Islet precursor cell (in vitro differentiated cells): ENCODE data around the gene TENM4.

Source experiments
- DNase-seq: peaks from one replicate; pipeline ENCODE4 v3.0.0-alpha.2; 2018

Gene TENM4

DNA sequence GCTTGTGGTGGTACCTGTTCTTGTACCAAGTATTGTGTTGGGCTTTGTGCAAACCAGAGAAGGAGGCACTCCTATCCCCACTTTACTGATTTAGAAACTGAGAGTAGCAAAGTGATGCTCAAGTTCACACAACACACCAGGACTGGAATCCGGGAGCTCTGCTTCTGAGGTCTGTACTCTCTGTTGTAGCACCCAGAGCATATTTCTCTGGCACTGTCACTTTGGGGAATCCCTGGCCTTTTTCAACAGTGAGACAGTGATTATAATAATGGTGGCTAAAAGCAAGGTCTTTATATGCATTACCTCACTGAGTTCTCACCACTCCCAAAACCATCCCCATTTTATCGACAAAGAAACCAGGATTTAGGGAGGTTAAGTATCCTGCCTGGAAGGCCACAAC lies 362.4 kb downstream of the TENM4 start:
- no peak for DNase-seq

DNA sequence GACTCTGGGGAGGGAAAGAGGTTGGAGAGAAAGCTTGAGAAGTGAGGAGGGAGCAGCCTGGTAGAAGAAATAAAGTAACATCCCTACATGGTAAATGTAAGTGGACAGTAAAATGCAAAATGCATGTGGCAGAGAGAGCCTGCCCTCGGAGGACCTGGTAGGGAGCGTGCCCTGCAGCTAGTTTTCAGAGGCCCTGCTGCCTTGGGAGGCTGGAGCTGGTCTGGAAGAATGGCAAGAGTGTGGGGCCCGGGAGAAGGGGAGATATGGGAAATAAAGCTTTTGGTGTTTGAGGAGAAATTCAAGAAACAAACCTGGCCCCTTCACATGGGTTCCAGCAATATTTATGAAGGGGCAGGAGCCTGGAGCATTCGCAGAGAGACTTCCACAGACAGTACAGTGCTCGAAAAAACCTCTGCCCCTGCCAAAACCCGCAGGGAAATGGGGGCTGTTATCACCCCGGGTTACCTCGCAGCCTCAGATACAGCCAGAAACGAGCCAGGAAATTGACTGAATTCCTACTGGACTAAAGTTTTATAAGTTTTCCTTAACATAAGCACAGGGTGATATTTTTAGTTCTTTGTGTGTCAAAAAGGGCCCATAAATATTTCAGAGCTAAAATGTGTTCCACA lies 363.0 kb downstream of the TENM4 start:
- DNase-seq = no peak

- DNase-seq = no peak
Observed at GRCh38 chr11:79076526-79077115, 364.2 kb downstream of the TENM4 start.

DNA sequence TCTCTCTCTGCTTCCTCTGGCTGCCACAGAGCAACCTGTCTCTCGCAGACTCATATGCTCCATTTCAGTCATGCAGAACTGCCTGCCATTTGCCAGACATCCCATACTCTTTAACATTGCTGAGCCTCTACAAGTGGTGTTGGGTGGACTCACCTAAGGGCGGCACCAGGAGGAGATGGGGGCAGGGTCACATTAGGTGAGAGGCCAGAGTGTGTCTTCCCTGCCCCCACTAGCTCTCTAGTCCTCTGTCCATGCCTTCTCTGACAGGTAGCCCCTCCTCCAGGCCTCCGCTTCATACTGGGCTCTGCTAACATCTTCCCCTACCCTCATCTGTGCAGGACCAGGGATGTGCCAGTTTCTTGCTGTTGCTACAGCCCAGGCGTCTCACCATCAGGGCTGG lies 366.3 kb downstream of the TENM4 start:
- peak; percentile 54 for DNase-seq

GRCh38 chr11:79071190-79071589 lies 369.6 kb downstream of the TENM4 start:
- no peak for DNase-seq

DNA sequence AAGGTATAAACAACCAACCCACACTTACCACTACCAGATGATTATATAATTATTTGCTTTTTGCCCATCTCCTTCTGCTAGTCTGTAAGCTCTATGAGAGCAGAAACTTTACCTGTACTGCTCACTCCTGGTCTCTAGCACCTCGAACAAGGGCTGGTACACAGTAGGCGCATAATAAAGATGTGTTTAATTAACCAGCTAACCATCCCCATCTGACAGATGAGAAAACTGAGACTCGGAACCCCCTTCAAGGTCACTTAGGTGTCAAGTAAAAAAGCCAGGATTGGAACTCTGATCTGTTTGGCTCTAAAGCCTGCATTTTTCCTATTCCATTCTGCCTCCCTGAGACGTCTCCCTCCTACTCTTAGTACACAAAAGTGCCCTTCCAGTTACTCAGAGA lies 370.3 kb downstream of the TENM4 start:
- no peak for DNase-seq

- peak; percentile 42 for DNase-seq
Observed at GRCh38 chr11:79069504-79069903, 371.3 kb downstream of the TENM4 start.

DNA sequence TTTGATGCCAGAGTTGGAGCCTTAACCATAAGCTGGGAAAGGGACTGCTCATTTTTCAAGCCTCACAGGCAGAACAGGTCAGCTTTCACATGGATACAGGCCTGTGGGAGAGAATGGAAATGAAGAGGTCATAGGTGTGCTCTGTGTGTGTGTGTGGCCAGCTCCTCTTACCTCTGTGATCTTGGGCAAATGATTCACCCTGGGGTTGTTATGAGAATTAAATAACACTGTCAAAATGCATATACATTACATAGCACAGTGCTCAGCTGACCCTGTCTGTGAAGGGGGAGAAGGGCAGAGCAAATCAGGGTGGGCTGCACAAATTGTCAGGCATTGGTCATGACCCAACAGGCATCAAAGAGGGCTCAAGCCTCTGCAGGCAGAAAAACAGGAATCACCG lies 372.5 kb downstream of the TENM4 start:
- no peak for DNase-seq

DNA sequence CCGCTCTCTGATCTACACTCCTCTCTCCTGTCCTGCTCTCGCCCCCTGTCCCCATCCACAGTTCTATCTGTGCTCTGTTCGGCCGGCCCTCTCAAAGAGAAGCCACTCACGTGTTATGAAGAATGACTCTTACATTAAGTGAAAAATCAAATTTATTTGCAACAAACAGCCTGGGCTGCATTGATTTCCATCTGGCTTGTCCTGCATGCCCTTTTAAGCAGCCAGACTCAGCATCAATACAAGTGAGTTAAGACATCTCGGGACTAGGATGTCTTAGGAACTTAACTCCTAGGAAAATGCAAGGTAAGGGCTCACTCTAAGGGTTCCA lies 373.5 kb downstream of the TENM4 start:
- no peak for DNase-seq

- DNase-seq = peak; percentile 61
Observed at GRCh38 chr11:79066456-79067351, 374.1 kb downstream of the TENM4 start.

DNA sequence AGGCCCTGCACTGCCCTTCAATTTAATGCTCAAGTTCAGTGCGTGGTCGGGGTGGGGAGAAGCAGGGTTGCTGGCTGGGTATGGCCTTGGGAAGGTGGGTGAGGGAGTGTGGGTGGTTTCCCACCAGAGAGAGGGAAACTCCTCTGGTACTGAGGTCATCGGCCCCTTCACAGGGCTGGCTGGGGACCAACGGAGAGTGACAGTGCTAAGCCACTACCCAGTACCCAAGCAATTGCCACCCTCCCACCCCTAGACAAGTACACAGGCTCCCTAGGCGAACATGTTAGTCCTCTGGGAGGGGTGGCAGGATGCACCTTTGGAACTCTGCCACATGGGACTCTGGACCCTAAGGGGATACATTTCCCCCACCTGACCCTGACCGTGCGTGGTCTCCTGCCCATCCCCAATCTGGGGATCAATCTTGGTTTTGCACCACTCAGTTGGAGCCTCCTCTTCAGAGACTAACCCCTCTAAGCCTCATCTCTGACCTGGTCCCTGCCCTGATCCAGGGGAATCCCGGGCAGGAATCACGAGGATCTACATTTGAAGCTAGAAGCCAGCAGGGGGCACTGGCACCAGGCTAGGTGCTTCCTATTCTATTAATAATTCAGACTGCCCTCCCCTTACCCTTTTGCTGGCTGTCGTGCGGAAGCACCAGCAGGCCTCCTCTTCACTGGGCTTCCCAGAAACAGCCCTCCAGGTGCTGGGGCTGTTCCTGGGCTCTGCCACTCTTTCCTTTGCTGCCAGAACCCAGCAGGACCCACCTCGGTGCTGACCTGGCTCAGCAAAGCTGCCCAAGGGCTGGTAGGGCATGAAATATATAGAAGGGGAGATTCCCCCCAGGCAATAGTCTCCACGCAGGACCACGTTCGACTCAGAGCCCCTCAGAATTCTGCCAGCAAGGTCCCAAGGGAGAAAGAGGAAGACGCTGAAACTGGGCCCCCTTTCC lies 377.7 kb downstream of the TENM4 start:
- DNase-seq = peak; percentile 72

DNA sequence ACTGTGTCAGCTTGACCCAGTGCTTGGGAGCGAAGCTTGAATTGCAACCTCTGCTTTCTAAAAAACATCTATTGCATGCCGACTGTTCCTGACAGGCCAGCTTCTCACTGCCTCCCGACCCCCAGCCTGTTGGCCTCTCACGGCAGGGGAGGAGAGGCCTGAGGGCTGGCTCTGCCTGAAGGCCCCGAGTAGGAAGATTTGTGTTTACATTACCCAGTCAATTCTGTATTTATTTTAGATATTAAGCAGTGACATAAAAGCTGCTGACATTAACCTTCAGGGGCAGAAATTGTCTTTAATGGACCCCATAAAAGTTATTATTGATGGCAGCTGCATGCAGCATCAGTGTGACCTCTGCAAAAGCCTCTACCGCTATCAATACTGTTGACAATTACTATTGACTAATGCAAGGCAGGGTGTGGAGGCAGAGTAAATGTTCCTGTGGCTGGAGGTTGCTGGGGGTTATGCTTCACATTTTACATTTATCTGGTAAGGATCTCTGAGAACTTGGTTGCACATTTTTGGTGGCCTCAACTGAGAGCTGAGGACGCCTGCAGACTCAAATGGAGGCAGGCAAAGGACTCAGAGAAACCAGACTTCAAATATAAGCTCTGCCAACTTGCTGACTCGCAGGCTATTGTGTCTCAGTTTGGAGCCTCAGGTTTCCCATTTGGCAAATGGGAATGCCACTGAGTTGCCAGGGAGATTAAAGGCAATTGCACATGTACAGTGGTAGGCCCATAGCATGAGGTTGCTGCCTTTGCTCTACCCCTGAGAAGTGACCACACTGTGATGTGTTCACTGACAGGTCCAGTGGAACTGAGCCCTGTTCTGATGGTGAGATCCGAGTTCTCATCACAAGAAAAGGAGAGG lies 380.5 kb downstream of the TENM4 start:
- peak; percentile 60 for DNase-seq

GRCh38 chr11:79059141-79059540 lies 381.7 kb downstream of the TENM4 start:
- DNase-seq = peak; percentile 55

DNA sequence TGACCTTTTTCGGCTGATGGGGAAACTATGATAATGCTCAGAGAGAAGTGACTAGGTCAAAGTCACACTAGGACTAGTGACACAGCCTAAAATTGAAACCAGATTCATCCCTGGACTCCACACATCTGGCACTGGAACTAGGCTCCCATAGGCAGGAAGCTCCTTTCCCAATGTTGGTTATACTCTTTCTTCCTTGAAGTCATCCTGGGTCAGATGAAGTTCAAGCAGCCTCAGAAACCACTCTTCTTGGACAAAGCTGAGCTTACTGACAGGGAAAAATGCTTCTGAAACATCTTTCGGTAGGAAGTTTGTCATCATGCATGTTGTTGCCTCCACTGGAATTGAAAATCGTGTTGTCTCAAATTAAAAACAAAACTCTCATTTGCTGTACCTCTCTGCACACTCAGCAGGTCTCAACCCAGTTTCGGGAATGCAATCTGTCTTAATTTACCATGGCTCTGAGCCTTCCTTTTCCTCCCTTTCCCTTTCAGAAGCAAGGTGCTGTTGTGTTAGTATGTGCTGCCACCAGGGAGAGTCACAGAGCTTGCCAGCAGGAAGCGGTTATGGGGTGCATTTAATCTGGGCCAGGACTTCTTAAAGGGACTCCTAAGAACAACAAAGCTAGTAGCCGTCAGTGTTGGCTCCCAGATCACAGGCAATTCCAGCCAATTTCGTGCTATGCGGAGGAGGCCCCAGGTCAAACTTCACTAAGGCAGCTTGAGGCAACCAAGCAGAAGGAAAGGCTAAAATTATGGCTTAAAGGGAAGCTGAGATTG lies 384.8 kb downstream of the TENM4 start:
- DNase-seq = no peak

GRCh38 chr11:79054636-79055035 lies 386.2 kb downstream of the TENM4 start:
- DNase-seq = no peak

DNA sequence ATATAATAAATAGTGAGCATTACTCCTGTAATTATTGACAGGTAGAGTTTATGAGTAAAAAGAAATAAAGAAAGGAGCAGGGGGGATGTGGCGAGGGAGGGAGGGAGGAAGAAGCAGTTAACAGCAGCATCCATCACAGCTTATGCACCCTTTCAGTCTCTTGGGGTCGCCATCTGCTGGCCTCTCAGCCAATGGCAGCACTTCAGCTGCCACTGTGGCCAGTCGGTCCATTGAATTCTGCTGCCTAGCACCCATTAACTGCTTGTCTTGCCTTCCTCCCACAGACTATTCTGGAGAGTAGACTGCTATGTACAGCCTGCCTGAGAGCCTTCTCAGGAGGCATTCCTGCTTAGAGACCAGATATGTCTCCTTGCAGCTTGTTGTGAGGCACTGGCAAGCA lies 388.3 kb downstream of the TENM4 start:
- peak; percentile 71 for DNase-seq

DNA sequence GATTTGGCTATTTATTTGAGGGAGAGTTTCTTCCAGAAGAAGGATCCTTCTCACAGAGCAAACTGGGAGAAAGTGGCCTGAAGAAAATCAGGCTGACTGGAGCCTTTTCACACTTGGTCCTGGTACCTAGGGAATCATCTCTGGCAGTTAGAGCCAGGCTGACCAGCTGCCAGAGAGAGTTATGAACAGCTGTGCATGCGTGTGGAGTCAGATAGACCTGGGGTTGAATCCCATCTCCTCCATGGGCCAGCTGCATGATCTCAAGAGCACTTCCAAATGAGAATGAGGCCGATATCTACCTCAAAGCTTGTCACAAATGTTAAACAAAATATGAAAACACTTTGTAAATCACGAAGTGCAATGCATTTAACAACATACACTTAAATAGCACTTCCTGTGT lies 390.0 kb downstream of the TENM4 start:
- DNase-seq = no peak

DNA sequence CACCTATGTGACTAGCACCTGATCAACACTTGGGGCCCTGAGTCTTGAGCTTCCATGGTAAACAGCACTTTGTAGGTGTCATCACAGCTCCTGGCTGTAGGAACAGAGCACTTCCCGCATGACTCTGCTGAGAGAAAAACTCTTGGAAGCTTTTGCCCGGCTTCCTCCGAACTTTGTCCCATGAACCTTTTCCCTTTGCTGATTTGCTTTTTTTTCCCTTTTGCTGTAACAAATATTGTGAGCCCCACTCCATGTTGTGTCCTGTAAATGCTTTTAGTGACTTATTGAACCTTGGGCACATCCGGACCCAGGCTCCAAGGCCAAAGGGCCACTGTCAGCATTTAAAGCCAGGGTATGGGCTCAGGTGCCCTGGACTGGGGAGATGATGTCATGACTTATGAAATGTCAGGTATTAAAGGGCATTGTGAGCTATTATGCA lies 391.1 kb downstream of the TENM4 start:
- no peak for DNase-seq

GRCh38 chr11:79047980-79048379 lies 392.9 kb downstream of the TENM4 start:
- DNase-seq = no peak

DNA sequence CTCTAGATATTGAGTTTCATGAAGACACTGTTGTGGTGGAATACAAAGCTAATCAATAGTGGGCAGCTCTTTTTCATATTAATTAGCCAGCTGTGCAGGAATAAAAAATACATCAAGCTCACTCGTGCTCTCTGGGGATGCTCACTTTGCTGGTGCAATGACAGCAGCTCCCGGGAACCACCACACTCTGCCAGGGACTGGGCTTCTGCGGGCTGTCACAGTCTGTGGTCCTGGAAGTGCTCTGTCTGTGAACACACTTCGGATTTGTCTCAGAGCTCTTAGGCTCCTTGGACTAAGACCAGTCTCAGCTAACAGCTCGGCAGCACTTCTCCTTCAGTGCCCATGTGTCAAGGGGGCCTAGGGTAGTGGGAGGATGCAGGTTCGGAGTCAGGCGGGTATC lies 393.5 kb downstream of the TENM4 start:
- DNase-seq = no peak

- DNase-seq = no peak
Observed at GRCh38 chr11:79046366-79046765, 394.5 kb downstream of the TENM4 start.
